GM19452 (cell line): ENCODE results near the gene PRELID2.
"Not testable (repeated sequence)": the region's sequence is repeated elsewhere in the genome, so short reads cannot be mapped to it uniquely, and the experiment has no call there.

ENCODE experiments used
- ATAC-seq: cut with Tn5 transposase; IDR thresholded peaks from one replicate; pipeline ENCODE4 v1.9.1; 2021; ENCODE audit not compliant: unreplicated experiment

PRELID2 gene

DNA sequence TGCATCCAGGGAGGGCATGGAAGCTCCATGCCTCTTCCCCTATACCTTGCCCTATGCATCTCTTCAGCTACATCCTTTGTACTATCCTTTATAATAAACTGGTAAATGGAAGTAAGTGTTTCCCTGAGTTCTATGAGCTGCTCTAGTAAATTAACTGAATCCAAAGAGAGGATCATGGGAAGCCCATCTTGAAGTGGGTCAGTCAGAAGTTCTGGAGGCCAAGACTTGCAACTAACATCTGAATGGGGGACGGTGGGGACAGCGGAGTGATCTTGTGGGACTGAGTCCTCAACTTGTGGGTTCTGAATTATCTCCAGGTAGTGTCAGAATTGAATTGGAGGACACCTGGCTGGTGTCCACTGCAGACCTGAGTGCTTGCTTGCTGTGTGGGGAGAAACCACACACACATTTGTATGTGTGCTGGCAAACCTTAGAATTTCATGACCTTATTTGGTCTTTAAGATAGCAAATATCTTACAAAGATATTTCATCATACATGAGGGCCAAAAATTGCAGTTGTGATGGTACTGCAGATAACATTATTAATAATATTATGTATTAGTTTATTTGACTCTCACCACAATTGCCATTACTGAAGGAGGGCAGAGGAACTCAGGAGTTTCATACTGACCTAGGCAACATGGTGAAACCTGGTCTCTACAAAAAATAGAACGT lies 5.5 kb upstream of the PRELID2 start:
- ATAC-seq = no peak

DNA sequence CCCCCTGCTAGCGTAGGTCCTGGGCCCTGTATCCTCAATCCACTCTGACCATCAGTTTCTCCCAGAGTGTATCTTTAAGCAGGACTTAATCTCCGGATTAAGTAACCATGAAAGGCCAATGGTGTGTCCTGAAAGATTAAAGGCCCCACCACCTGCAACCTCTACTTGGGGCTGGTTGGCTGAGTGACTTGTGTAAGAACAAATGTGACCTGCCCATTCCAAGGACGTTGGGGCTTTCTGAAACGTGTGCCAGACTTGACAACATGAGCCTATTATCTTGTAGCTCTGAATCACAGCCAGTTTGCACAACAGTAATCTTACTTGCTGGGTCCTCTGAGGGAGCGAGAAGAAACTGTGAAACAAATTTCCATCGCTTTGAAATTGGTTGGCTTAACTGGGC lies 3.1 kb upstream of the PRELID2 start:
- ATAC-seq = no peak

- not testable (repeated sequence) for ATAC-seq
These were observed 1.1 kb upstream of the PRELID2 start for GRCh38 chr5:145836241-145836640.

DNA sequence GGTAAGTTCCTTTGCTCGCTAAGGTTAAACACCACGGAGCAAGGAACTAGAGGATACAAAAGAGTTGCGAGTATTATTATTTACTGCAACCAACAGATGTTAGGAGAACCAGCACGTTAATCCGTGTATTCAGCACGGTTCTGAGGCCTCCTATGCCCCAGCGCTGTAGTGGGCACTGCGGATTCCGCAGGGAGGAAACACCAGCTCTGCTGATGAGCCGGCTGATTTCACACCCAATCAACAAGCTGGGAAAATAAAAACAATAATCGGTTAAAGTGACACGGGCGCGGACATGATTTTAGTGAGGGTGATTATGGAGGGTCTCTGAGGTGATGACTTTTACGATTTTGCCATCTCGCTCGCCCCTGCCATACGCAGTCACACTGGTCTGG lies 702 bp upstream of the PRELID2 start:
- no peak for ATAC-seq

DNA sequence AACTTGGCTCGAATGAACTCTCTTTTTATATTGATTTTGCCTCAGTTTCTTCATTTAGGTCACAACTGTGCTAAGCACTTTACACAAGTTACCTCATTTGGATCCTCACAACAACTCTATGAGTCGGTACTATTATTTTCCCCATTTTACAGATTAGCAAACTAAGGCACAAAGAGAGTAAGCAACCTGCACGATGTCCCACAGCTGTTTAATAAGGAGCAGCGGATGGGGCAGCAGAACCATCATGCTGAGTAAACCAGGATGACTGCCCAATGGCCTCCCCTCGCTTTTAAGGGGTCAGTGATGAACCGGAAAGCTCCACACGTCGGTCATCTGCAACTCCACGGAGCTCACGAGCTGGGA lies 607 bp downstream of the PRELID2 start:
- ATAC-seq = no peak

GRCh38 chr5:145833631-145834200 lies 1.4 kb downstream of the PRELID2 start:
- no peak for ATAC-seq

DNA sequence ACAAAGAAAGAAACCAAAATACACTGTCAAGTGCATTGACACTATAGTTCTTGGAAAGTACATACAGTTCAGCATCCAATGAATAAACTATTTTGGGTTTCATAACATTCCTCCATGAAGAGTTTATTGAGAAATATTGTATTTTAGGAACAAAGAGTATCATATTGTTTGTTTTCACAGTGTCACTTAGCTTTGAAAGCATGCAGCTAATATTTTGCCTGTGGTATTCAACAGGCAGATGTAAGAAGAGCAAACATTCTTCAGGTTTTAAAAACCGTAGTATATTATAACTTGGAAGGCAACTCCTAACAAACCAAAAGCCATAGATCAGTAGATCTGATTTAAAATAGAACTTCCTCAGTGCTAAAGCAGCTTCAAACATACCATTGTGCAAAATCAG lies 4.5 kb downstream of the PRELID2 start:
- ATAC-seq = no peak

- ATAC-seq = no peak
These were observed 5.3 kb downstream of the PRELID2 start for GRCh38 chr5:145829708-145830361.

GRCh38 chr5:145826895-145827674 lies 8.1 kb downstream of the PRELID2 start:
- ATAC-seq = no peak

DNA sequence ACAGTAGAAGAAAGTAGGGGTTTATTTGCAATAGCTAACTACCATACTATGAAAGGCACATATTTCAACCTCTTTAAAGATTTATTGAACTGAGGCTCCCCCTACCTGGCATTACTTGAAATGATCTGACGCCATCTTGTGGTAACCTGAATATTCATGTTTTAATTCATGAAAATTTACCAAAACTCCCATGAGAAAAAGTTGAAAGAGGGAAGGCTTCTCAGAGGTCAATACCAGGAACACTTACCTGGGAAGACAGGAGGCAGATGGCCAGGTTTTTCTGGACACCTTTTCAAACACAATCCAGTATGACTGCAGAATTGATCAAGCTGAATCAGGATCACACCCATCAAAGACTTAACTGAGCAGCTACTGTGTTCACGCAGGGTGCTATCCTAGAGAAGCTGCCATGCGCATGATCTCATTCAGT lies 9.4 kb downstream of the PRELID2 start:
- peak; percentile 77 for ATAC-seq

DNA sequence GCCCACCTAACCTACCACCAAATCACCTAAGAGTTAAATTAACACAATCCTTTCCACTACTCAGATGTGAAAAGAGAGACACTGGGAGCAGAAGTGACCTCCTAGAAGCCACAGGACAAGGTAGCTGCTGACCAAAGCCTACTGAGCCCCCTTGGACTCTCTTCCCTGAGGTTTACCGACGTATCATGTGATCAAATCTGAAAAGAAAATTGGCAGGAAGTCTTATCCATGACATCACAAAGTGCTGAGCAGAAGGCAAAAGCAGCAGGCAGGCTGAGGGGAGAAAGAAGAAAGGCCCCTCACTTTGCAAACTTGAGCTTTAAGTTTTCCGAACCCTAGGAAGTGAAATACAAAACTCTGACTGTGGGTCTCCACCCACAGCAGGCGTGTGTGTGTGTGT lies 11.1 kb downstream of the PRELID2 start:
- ATAC-seq = no peak

- no peak for ATAC-seq
These were observed 16.5 kb downstream of the PRELID2 start for GRCh38 chr5:145818604-145819003.

- no peak for ATAC-seq
These were observed 22.3 kb downstream of the PRELID2 start for GRCh38 chr5:145812877-145813276.

- no peak for ATAC-seq
These were observed 23.1 kb downstream of the PRELID2 start for GRCh38 chr5:145811834-145812625.

DNA sequence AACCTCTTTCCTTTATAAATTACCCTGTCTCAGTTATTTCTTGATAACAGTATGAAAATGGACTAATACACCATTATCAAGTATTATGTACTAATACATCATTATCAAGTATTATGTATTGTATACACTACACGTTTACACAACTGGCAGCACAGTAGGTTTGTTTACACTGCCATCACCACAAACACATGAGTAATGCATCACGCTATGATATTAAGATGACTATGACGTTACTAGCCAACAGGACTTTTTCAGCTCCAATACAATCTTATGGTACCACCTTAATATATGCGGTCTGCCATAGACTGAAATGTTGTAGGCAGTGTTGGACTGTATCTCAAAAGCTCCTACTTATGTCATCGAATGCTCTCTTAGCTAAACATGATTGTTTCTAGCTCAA lies 28.2 kb downstream of the PRELID2 start:
- ATAC-seq = no peak

- no peak for ATAC-seq
These were observed 29.3 kb downstream of the PRELID2 start for GRCh38 chr5:145805819-145806218.

DNA sequence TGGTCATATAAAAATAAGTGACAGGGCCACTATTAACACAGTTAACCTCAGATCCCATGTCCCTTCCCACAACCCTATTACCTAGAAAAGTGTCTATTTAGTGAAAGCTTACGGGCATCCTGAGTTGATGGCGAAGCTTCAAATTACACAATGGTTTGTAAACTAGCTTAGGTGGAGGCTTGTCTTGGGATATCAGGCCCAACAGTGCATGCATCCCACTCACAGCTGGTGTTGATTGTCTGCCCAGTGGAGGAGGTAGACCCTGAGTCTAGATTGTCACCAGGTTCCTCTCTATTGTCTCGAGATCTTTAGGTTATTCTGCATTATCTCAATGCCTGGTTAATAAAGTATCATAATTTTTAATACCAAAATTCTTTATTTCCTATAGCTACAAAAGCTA lies 30.4 kb downstream of the PRELID2 start:
- no peak for ATAC-seq

GRCh38 chr5:145803112-145804004 lies 31.8 kb downstream of the PRELID2 start:
- ATAC-seq = no peak

- no peak for ATAC-seq
These were observed 33.9 kb downstream of the PRELID2 start for GRCh38 chr5:145801195-145801594.

DNA sequence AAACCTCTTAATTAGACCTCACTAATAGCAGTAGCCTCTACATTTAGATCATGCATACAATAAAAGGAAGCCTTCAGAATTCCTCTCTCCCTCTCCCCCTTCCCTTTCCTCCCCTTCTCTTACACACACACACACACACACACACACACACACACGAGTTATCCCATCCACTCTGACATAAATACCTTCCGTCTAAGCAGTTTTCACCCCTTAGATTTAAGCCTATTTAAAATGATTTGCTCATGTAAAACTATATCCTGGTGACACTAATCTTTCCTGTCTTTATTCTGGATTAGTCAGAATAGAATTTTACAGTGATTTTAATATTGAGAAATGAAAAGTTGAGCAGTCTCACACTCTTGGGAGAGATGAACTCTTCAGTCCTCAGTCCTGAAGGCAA lies 35.0 kb downstream of the PRELID2 start:
- no peak for ATAC-seq
